ES-I3 (cell line): ENCODE results near the gene CABP4.
A peak's percentile ranks its signal among the peaks of the same experiment; 100 is the strongest.

Experiments used
- H3K36me3 ChIP-seq: 2 replicates; pipeline ENCODE4 v1.6.1; 2013; ENCODE audit warnings: mild to moderate bottlenecking, low read length, control low read depth, moderate library complexity; ENCODE audit not compliant: insufficient read depth
- H3K4me1 ChIP-seq: 2 replicates; pipeline ENCODE4 v1.6.1; 2013; ENCODE audit warnings: mild to moderate bottlenecking, control low read depth, low read length; ENCODE audit not compliant: insufficient read depth
- H3K9ac ChIP-seq: 2 replicates; pipeline ENCODE4 v1.6.1; 2013; ENCODE audit warnings: low read depth, mild to moderate bottlenecking, low read length, moderate library complexity
- H3K9me3 ChIP-seq: 2 replicates; pipeline ENCODE4 v1.6.1; 2013; ENCODE audit warnings: mild to moderate bottlenecking, low read length, moderate library complexity; ENCODE audit not compliant: control insufficient read depth, insufficient read depth

The CABP4 gene

DNA sequence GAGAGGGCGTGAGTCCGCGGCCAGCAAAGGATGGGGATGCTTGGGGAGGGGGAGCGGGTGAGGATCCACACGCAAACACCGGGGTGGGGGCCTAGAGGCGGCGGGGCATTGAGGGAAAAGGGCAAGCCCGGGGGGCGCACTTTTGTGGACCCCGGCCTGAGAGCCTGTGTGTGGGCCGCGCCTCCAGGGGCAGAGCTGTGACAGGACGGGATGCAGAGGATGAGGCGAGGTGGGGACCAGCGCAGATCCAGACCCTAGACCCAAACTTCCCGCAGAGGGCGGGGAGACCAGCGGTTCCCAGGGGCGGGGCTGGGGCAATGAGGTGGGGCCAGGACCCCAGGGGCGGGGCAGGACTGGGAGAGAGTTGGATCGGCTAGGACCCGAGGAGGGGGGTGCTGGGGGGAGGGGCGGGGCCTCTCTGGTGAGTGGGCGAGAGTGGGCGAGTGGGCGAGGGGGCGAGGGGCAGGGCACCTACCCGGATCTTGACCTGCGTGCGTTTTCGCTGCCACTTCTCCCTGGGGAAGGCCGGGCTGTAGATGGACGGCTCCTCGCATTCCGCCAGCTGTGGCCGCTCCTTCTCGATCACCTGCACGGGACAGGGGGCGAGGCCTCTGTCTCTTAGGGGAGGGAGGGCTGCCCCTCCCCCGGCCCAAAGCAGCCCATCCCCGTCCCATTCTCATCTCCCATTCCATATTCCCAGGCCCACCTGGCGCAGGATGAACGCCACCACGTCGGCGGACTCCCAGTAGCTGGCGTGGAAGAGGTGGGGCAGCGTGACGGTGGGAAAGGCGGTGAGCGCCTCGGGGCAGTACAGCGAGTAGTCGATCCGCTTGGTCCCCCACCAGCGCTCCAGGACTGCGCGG lies 39.4 kb downstream of the CABP4 start:
- Histone ChIP-seq H3K9me3 (no peaks in the 10 kb centered on the region), H3K36me3 (no peaks in the 10 kb centered on the region; the same call in none of the 2 replicates), H3K4me1 (no peaks in the 10 kb centered on the region), H3K9ac (no peak overlapping the region)

- Histone ChIP-seq H3K9ac (no peak overlapping the region), H3K36me3 (no peaks in the 10 kb centered on the region; the same call in none of the 2 replicates), H3K4me1 (no peaks in the 10 kb centered on the region), H3K9me3 (no peaks in the 10 kb centered on the region)
Observed at GRCh38 chr11:67495234-67496005, 40.3 kb downstream of the CABP4 start.

DNA sequence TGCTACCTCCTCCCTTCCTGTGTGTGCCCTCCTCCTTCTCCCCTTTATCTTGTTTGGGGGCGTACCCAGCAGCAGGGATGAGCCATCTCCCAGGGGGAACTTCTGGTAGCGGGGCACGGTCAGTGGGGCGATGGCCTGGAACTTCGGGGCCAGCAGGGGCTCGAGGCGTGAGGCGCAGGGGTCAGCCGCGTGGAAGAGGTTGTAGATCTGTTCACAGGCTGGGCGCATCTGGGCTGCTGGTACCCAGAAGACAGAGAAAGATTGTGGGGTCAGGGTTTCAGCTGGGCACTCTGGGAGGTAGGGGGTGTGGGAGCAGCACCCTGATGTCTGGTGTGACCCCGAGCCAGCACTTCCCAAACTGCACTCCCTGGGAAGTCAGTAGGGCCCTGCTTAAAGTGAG lies 41.0 kb downstream of the CABP4 start:
- H3K9me3 ChIP-seq, result no peaks in the 10 kb centered on the region
- no peak overlapping the region for H3K9ac ChIP-seq
- no peaks in the 10 kb centered on the region; the same call in none of the 2 replicates for H3K36me3 ChIP-seq
- H3K4me1 ChIP-seq, result no peaks in the 10 kb centered on the region

DNA sequence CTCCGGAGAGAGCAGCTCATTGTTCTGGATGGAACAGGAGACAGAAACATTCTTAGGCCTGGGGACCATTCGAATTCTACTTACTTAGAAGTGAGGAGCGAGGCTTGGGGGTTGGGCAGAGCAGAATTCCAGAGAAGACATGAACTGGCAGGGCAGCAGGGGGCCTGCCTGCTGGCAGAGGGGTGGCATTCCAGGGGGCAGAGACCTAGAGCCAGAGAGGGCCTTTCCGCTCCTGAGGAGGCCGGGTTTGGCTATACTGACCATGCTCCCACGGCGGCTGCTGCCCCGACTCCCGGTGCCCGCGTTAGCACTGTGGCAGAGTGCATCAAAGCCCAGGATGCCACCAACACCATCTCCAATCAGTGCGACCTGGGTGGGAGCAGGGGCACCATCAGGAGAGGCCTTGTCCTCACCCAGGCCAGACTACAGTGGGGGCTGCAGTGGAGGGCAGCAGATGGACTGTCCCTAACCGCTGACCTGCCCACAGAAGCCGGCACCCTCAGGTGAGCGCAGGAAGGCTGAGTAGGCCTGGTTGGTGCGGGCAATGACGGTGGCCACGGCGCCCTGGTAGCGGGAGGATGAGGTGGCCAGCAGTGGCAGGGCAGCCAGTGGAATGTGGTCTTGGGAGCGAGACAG lies 42.6 kb downstream of the CABP4 start:
- H3K4me1 ChIP-seq, result no peaks in the 10 kb centered on the region
- no peaks in the 10 kb centered on the region; the same call in none of the 2 replicates for H3K36me3 ChIP-seq

DNA sequence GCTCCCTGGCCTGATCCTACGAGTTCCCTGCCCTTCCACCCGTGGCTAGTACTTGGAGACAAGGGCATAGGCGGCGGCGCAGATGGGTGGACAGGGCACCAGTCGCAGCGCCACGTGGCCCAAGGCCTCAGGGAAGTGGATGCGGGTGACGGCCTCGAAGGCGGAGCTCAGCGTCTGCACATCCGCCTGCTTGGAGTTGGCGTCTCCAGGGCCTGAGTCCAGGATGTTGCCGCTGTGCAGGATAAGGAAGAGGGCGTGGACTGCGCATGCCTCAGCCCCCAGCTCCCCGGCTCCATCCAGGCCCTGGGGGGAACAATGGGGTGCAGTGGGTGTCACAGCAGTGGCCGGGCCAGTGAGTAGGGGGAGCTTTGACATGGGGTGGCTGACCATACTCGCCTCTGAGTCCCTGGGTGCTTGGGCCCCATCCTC lies 43.4 kb downstream of the CABP4 start:
- Histone ChIP-seq H3K36me3 (no peaks in the 10 kb centered on the region; the same call in none of the 2 replicates), H3K9ac (no peak overlapping the region), H3K4me1 (no peaks in the 10 kb centered on the region), H3K9me3 (no peaks in the 10 kb centered on the region)

More for the DNA sequence above, 42.6 kb downstream of the CABP4 start:
- H3K9me3 ChIP-seq, result no peaks in the 10 kb centered on the region
- no peak overlapping the region for H3K9ac ChIP-seq

DNA sequence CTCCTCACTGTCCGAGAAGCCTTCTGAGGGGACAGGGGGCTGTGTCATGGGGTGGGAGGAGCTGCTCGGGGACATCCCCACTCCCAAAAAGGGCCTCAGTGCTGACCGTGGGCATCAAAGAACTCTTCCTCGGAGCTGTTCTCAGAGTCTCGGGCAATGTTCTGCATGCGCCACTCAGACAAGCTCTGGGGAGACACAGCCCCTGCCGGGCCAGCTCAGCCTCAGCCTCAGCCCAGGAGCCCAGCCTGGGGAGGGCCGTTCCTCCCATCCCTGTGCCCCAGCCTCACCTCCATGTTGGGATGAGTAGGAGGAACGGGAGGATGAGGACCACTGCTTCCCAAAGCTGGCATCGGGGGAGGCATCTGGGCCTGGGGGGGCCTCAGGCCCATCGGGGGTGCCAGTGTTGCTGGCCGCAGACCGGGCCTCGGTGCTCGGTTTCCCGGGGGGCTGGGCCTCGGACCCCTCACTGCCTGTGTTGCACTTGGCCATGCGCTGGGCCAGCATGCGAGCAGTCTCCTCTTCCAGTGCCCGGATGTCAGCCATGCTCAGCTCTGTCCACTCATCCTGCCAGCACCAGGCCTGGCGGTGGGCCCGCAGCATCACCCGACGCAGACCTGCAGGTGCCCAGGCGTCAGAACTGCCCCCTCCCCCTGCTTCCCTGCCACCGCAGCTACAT lies 44.8 kb downstream of the CABP4 start:
- Histone ChIP-seq H3K36me3 (no peaks in the 10 kb centered on the region; the same call in none of the 2 replicates), H3K9me3 (no peaks in the 10 kb centered on the region)

GRCh38 chr11:67500484-67500821 lies 45.3 kb downstream of the CABP4 start:
- no peaks in the 10 kb centered on the region for H3K9me3 ChIP-seq
- no peaks in the 10 kb centered on the region; the same call in none of the 2 replicates for H3K36me3 ChIP-seq
- H3K4me1 ChIP-seq, result peaks cover 1% of the 10 kb centered on the region; the same call in 1 of the 2 replicates
- no peak overlapping the region for H3K9ac ChIP-seq

More for the DNA sequence above, 44.8 kb downstream of the CABP4 start:
- no peaks in the 10 kb centered on the region for H3K4me1 ChIP-seq
- no peak overlapping the region for H3K9ac ChIP-seq

- Histone ChIP-seq H3K4me1 (peaks cover 7% of the 10 kb centered on the region; the same call in 1 of the 2 replicates), H3K9ac (no peak overlapping the region), H3K36me3 (no peaks in the 10 kb centered on the region), H3K9me3 (no peaks in the 10 kb centered on the region)
Observed at GRCh38 chr11:67500831-67501715, 45.9 kb downstream of the CABP4 start.

- Histone ChIP-seq H3K36me3 (no peaks in the 10 kb centered on the region), H3K9ac (no peak overlapping the region), H3K9me3 (no peaks in the 10 kb centered on the region), H3K4me1 (peaks cover 7% of the 10 kb centered on the region; the same call in 1 of the 2 replicates)
Observed at GRCh38 chr11:67501854-67502253, 46.7 kb downstream of the CABP4 start.

DNA sequence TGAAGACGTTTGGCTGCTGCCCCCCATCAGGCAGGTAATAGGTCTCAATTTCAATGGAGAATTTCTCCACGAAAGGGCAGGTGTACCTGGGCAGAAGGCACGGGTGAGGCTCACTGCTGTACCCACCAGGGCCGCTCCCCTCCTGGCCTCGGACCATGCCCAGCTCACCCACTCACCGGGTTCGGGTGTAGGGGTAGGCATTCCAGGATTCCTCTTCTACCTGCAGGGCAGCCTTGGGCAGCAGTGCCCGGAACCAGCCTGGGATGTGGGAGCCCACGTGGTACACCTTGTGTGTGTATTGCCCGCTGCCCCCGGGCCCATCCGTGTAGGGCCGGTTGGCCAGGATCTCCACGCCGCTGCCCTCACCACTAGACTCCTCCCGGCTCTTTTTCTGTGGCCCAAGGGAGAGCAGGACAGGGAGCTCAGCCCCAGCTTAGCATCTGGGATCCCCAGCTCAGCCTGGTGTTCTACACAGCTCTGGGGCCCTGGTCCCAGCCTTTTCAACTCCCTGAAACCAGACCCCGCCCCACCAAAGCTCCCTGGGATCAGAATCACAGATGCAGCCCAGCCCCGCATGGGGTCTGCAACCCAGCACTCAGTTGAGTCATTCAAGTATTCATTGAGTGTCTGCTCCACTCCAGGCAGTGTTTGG lies 47.3 kb downstream of the CABP4 start:
- H3K36me3 ChIP-seq, result no peaks in the 10 kb centered on the region
- no peak overlapping the region for H3K9ac ChIP-seq
- H3K9me3 ChIP-seq, result no peaks in the 10 kb centered on the region
- peaks cover 7% of the 10 kb centered on the region; the same call in 1 of the 2 replicates for H3K4me1 ChIP-seq

GRCh38 chr11:67503119-67504004 lies 48.2 kb downstream of the CABP4 start:
- no peaks in the 10 kb centered on the region for H3K9me3 ChIP-seq
- no peaks in the 10 kb centered on the region for H3K36me3 ChIP-seq
- peak overlapping the region; percentile 83; the same call in 1 of the 2 replicates for H3K9ac ChIP-seq
- H3K4me1 ChIP-seq, result peaks cover 7% of the 10 kb centered on the region; the same call in 1 of the 2 replicates
